BE2C (cell line): Measurements from ENCODE around the gene MAN2A1.

Experiments used
- DNase-seq: peaks from one replicate; pipeline ENCODE4 v3.0.0-alpha.2; 2020
- H3K27me3 ChIP-seq: fragments of 250-450 bp; sonication (Bioruptor Pico); 2 replicates; pipeline ENCODE4 v1.5.1; 2020; ENCODE audit warnings: mild to moderate bottlenecking
- H3K36me3 ChIP-seq: fragments of 250-450 bp; sonication (Bioruptor Pico); 2 replicates; pipeline ENCODE4 v1.5.1; 2020; ENCODE audit warnings: mild to moderate bottlenecking
- H3K4me1 ChIP-seq: fragments of 250-450 bp; sonication (Bioruptor Pico); 2 replicates; pipeline ENCODE4 v1.5.1; 2020
- H3K4me3 ChIP-seq: 2 replicates; pipeline ENCODE4 v1.5.1; 2011; ENCODE audit warnings: low read depth, low read length
- H3K9me3 ChIP-seq: fragments of 250-450 bp; sonication (Bioruptor Pico); 2 replicates; pipeline ENCODE4 v1.5.1; 2020
- CTCF ChIP-seq: IDR thresholded peaks from 2 replicates; pipeline ENCODE4 v1.5.1; 2012; ENCODE audit warnings: mild to moderate bottlenecking, low read depth, low read length

The MAN2A1 gene

GRCh38 chr5:109853377-109853776 is 163.7 kb downstream of the MAN2A1 start:
- no peaks in the 10 kb centered on the region; the same call in 1 of the 2 replicates for H3K36me3 ChIP-seq
- no peak for DNase-seq

DNA sequence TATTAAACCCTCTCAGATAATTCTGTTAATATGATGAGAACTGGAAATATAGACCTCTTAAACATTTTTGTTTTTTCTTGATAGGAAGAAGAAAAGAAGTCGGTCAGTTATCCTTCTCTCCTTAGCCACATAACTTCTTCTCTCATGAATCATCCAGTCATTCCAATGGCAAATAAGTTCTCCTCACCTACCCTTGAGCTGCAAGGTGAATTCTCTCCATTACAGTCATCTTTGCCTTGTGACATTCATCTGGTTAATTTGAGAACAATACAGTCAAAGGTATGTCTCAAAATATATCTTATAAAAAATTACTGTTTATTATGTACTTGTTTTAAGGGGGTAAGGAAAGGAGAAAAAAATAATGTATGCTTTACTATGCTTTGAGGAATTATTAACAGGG is 165.3 kb downstream of the MAN2A1 start:
- TF ChIP-seq CTCF, result no peak
- no peak for DNase-seq
- no peak overlapping the region for H3K4me3 ChIP-seq
- H3K36me3 ChIP-seq, result no peaks in the 10 kb centered on the region; the same call in 1 of the 2 replicates
- H3K27me3 ChIP-seq, result no peaks in the 10 kb centered on the region
- no peaks in the 10 kb centered on the region for H3K4me1 ChIP-seq
- no peaks in the 10 kb centered on the region for H3K9me3 ChIP-seq

More at GRCh38 chr5:109853377-109853776, 163.7 kb downstream of the MAN2A1 start:
- Histone ChIP-seq H3K27me3 (no peaks in the 10 kb centered on the region), H3K4me3 (no peak overlapping the region), H3K9me3 (no peaks in the 10 kb centered on the region), H3K4me1 (no peaks in the 10 kb centered on the region)
- TF ChIP-seq CTCF, result no peak

DNA sequence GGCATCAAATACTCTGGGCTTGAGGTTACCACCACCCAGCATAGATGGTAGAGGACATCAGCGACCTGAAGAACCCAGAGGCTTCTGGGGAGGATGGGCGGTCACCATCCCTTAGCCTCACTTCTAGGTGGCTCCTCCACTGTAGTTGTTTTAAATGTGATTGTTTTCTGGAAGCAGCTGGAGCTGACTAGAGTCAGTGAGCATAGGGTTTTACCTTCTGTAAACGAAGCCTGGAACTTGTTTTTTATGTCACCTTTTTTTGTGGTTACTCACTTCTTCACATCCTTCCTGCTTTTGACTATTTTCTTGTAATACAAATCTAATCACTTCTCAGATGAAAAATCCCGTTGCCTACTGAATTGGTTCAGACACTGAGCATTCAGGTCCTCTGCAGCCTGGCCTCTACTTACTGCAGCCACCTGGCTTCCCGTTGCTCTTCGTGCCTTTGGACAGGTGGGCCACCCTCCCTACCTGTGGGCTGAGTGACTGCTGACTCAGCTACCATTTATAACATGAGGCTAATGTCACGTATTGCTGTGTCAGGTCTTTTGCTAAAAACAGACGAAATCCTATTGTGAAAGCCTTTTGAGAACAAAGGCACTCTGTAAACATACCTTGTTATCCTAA is 167.8 kb downstream of the MAN2A1 start:
- H3K4me3 ChIP-seq, result no peak overlapping the region
- no peaks in the 10 kb centered on the region for H3K27me3 ChIP-seq
- H3K9me3 ChIP-seq, result no peaks in the 10 kb centered on the region
- no peaks in the 10 kb centered on the region; the same call in 1 of the 2 replicates for H3K36me3 ChIP-seq
- no peak for DNase-seq
- 0 out of 2 replicates have a peak, but pooled peaks cover 4% of the 10 kb centered on the region for H3K4me1 ChIP-seq
- no peak for TF ChIP-seq CTCF

GRCh38 chr5:109859537-109859936 is 169.8 kb downstream of the MAN2A1 start:
- DNase-seq, result no peak
- no peak overlapping the region for H3K4me3 ChIP-seq
- H3K36me3 ChIP-seq, result no peaks in the 10 kb centered on the region; the same call in 1 of the 2 replicates
- H3K9me3 ChIP-seq, result no peaks in the 10 kb centered on the region
- no peak for TF ChIP-seq CTCF
- peaks cover 10% of the 10 kb centered on the region for H3K4me1 ChIP-seq
- no peaks in the 10 kb centered on the region for H3K27me3 ChIP-seq

DNA sequence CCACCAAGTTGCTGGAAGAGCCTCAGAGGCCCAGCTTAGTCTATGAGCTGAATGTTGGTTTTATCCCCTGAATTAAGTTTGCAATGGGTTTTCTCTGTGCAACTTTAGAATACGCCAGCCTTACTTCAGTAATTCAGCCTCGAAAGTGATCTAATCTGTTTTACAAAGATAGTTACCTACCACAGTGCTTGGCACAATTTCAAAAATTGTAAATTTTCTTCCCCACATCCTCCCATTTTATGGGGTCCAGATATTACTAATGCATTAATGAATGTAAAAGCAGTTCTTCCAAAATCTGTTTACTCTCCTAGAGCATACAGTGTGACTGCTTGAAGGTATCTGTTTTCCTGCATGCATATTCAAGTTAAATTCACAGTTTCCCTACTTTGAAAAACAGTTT is 172.6 kb downstream of the MAN2A1 start:
- H3K36me3 ChIP-seq, result no peaks in the 10 kb centered on the region
- peaks cover 19% of the 10 kb centered on the region for H3K4me1 ChIP-seq
- no peak for DNase-seq

More for the DNA sequence above, 172.6 kb downstream of the MAN2A1 start:
- TF ChIP-seq CTCF, result no peak
- H3K9me3 ChIP-seq, result no peaks in the 10 kb centered on the region
- H3K27me3 ChIP-seq, result no peaks in the 10 kb centered on the region
- no peak overlapping the region for H3K4me3 ChIP-seq
